ENCODE data around the gene SIK2.

DNA sequence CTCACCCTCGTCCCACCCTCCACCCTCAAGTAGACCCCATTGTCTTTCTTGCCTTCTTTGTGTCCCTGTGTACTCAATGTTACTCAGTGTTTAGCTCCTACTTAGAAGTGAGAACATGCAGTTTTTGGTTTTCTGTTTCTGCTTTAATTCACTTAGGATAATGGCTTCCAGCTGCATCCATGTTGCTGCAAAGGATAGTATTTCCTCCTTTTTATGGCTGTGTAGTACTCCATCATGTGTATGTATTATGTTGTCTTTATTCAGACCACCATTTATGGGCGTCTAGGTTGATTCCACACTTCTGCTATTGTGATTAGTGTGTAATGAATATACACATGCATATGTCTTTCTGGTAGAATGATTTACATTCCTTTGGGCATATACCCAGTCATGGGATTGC lies 73.6 kb downstream of the SIK2 start:
- TF ChIP-seq POLR2A (IDR thresholded peaks at IDR 0.05) (no peak), EP300 (IDR thresholded peaks at IDR 0.05; ENCODE audit: low read depth) (no peak), CTCF (IDR thresholded peaks at IDR 0.05) (no peak), POLR2AphosphoS5 (IDR thresholded peaks at IDR 0.05) (no peak)
